Colonic mucosa (tissue), 4 donors: Measurements from ENCODE around the gene SPOCK2. TPM values are rescaled to one million over a fixed set of nuclear protein-coding genes. Genes with fewer than 3 reads are reported as not detected.

Source experiments
- DNase-seq: peaks from one replicate; pipeline ENCODE4 v3.0.0-alpha.2; 2020
- H3K27ac ChIP-seq: fragments of 200-600 bp; one replicate; pipeline ENCODE4 v1.8.0; 2021
- H3K27me3 ChIP-seq: fragments of 200-600 bp; one replicate; pipeline ENCODE4 v1.8.0; 2021
- H3K36me3 ChIP-seq: fragments of 200-600 bp; one replicate; pipeline ENCODE4 v1.8.0; 2021
- H3K4me1 ChIP-seq: fragments of 200-600 bp; one replicate; pipeline ENCODE4 v1.8.0; 2021; ENCODE audit warnings: mild to moderate bottlenecking
- H3K4me3 ChIP-seq: fragments of 200-600 bp; one replicate; pipeline ENCODE4 v1.8.0; 2021
- H3K9ac ChIP-seq, 2 donors: one replicate each; pipeline ENCODE4 v1.7.0; 2013; ENCODE audit warnings: control low read depth in 2 of 2, low read depth in 2 of 2, low read length in 2 of 2
- H3K9me3 ChIP-seq: fragments of 200-600 bp; one replicate; pipeline ENCODE4 v1.8.0; 2021
- CTCF ChIP-seq: fragments of 200-600 bp; IDR thresholded peaks from one replicate; pipeline ENCODE4 v1.8.0; 2022; ENCODE audit warnings: antibody characterized with exemption, mild to moderate bottlenecking
- intact Hi-C: fragments of 100-400 bp; cut with DNase I; formaldehyde crosslinking; loops from one replicate; pipeline ENCODE4 v1.14.1; 2022
- total RNA-seq, 2 donors: library from RNA; stranded (reverse); fragmentation: NEBNext Ultra II Directional in 1 of 2; extraction: Animal tissue kit (Norgen Biotek cat#: 25700) in 1 of 2; gene quantifications; one replicate each; pipeline ENCODE4 v1.2.1, GENCODE V29; 2021
- donor health status: healthy.
- donor health status: DM: no; HTN: no; CAD: no.
- donor health status: DM: no; HTN: no; CAD: no.

SPOCK2 gene
- total RNA-seq, 2 donors from 2014 or later, result 4.7 to 6.5 TPM

- Histone ChIP-seq H3K9me3 (no peaks in the 10 kb centered on the region), H3K27ac (no peak overlapping the region), H3K36me3 (no peaks in the 10 kb centered on the region), H3K27me3 (no peaks in the 10 kb centered on the region), H3K9ac (no peak overlapping the region), H3K4me1 (no peaks in the 10 kb centered on the region), H3K4me3 (no peak overlapping the region)
- intact Hi-C loops, result no loop called here
- no peak for TF ChIP-seq CTCF
- DNase-seq, result peak; percentile 74
Observed at GRCh38 chr10:72025832-72026231, 62.5 kb downstream of the SPOCK2 start.

GRCh38 chr10:72025400-72025799, 63.0 kb downstream of the SPOCK2 start:
- intact Hi-C loops, result no loop called here
- no peak overlapping the region for H3K9ac ChIP-seq
- DNase-seq, result no peak
- no peak overlapping the region for H3K27ac ChIP-seq
- H3K4me1 ChIP-seq, result no peaks in the 10 kb centered on the region
- no peaks in the 10 kb centered on the region for H3K27me3 ChIP-seq
- no peak for TF ChIP-seq CTCF
- no peak overlapping the region for H3K4me3 ChIP-seq
- no peaks in the 10 kb centered on the region for H3K9me3 ChIP-seq
- H3K36me3 ChIP-seq, result no peaks in the 10 kb centered on the region

DNA sequence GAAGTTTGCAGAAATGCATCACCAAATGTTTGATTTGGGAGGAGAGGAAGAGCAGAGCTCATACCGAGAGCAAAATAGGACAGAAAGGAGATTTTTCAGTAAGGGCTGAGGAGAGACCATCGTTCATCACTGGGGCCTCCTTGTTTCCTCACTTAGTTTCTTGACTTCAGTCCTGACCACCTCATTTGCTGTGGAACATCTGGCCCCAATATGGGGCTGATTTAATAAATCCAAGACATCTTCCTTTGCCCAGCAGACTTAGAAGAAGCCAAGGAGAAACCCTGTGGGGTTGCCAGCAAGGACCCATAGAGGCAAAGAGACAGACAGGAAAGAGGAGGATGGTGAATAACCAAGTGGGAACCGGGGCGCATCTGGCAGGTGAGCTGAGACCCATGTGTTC, 63.8 kb downstream of the SPOCK2 start:
- no peaks in the 10 kb centered on the region for H3K36me3 ChIP-seq
- intact Hi-C loops, result no loop called here

DNA sequence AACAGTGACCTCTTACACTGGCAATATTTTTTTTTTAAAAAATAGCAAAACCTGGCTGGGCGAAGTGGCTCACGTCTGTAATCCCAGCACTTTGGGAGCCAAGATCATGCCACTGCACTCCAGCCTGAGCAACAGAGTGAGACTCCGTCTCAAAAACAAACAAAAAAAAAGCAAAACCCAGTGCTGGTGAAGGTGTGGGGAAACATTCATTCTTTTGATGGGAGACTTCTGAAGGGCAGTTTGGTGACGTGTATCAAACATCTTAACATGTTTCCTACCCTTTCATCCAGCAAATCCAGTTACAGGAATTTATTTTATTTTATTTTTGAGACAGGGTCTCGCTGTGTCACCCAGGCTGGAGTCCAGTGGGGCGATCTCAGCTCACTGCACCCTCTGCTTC, 66.1 kb downstream of the SPOCK2 start:
- intact Hi-C loops, result no loop called here
- Histone ChIP-seq H3K4me3 (no peak overlapping the region), H3K36me3 (no peaks in the 10 kb centered on the region), H3K9ac (no peak overlapping the region), H3K9me3 (no peaks in the 10 kb centered on the region), H3K27ac (no peak overlapping the region), H3K27me3 (no peaks in the 10 kb centered on the region), H3K4me1 (no peaks in the 10 kb centered on the region)
- no peak for TF ChIP-seq CTCF
- DNase-seq, result no peak

More for the DNA sequence above, 63.8 kb downstream of the SPOCK2 start:
- Histone ChIP-seq H3K9ac (no peak overlapping the region), H3K27ac (no peak overlapping the region), H3K9me3 (no peaks in the 10 kb centered on the region), H3K4me3 (no peak overlapping the region), H3K27me3 (no peaks in the 10 kb centered on the region), H3K4me1 (no peaks in the 10 kb centered on the region)
- no peak for TF ChIP-seq CTCF
- DNase-seq, result no peak

DNA sequence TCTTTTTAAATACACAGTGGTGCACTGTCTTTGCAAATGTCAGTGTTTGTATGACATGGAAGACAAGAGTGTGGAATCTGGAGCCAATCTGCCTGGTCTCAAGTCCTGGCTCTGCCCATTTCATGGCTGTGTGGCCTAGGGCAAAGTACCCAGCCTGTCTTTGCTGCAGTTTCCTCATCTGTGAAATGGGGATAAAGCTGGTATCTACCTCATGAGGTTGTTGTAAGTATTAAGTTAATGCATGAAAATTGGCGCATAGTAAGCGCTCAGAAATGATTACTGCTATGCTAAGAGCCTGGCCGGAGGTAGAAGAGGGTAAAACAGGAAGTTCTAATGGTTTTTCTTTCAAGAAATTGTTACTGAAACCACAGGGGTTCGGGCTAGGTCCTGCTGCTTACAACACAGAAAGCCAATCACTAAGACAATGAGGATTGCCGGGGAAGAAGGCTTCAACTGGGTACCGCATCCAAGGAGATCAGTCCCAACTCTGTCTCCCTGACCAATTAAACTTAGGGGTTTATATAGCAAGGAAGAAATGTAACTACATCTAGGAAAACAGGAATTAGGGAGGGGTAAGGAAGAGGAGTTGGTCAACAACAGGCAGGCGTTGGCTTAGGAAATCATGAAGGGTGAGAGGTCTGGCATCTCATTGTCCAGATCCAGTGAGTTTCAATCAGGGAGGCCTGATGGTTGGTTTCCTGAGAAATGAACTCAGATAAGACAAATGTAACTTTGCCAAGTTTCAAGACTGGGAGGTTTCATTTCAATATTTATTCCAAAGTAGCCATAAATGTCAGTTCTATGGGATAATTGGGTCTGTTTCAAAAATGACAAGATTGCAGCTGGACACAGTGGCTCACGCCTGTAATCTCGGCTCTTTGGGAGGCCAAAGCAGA, 67.2 kb downstream of the SPOCK2 start:
- no peak overlapping the region for H3K4me3 ChIP-seq
- H3K4me1 ChIP-seq, result no peaks in the 10 kb centered on the region
- no peaks in the 10 kb centered on the region for H3K9me3 ChIP-seq
- TF ChIP-seq CTCF, result no peak
- H3K27me3 ChIP-seq, result no peaks in the 10 kb centered on the region
- intact Hi-C loops, result no loop called here
- H3K9ac ChIP-seq, result no peak overlapping the region
- H3K27ac ChIP-seq, result no peak overlapping the region
- no peak for DNase-seq
- no peaks in the 10 kb centered on the region for H3K36me3 ChIP-seq
